HEK293T (cell line): Measurements from ENCODE around the gene IL1R2.

Experiments used
- CTCF ChIA-PET: fragments of 350-600 bp; formaldehyde crosslinking; extraction: SDS; loops from one replicate; lab custom pipeline; 2021; ENCODE audit warnings: antibody characterized with exemption, inconsistent platforms; lab: Yijun Ruan, JAX
- POLR2A ChIA-PET: fragments of 350-600 bp; formaldehyde crosslinking; extraction: SDS; loops from one replicate; lab custom pipeline; 2020; ENCODE audit warnings: antibody characterized with exemption, inconsistent platforms; lab: Yijun Ruan, JAX
- DNase-seq: peaks from one replicate; pipeline ENCODE4 v3.0.0; 2012; ENCODE audit warnings: mixed read lengths; ENCODE audit errors: extremely low spot score
- ARNT ChIP-seq: fragments of 450-650 bp; IDR thresholded peaks from 2 replicates; pipeline ENCODE4 v1.6.1; 2017; ENCODE audit warnings: mild to moderate bottlenecking
- BHLHE40 ChIP-seq: fragments of 450-650 bp; IDR thresholded peaks from 2 replicates; pipeline ENCODE4 v1.6.1; 2016; ENCODE audit warnings: mild to moderate bottlenecking, moderate library complexity, borderline replicate concordance
- CTBP1 ChIP-seq: fragments of 450-650 bp; IDR thresholded peaks from 2 replicates; pipeline ENCODE4 v1.6.1; 2016; ENCODE audit warnings: borderline replicate concordance
- ELF4 ChIP-seq: fragments of 450-650 bp; IDR thresholded peaks from 2 replicates; pipeline ENCODE4 v1.6.1; 2017; ENCODE audit warnings: antibody characterized with exemption
- FOXA1 ChIP-seq: fragments of 450-650 bp; IDR thresholded peaks from 2 replicates; pipeline ENCODE4 v1.6.1; 2016; ENCODE audit warnings: mild to moderate bottlenecking
- FOXK2 ChIP-seq: fragments of 450-650 bp; IDR thresholded peaks from 2 replicates; pipeline ENCODE4 v1.6.1; 2016; ENCODE audit warnings: mild to moderate bottlenecking
- FOXM1 ChIP-seq: fragments of 450-650 bp; IDR thresholded peaks from 2 replicates; pipeline ENCODE4 v1.6.1; 2017; ENCODE audit warnings: mild to moderate bottlenecking, borderline replicate concordance
- HDGF ChIP-seq: fragments of 450-650 bp; IDR thresholded peaks from 2 replicates; pipeline ENCODE4 v1.6.1; 2017; ENCODE audit warnings: antibody characterized with exemption, borderline replicate concordance
- L3MBTL2 ChIP-seq: fragments of 450-650 bp; conservative IDR thresholded peaks from 2 replicates; pipeline ENCODE4 v1.6.1; 2016; ENCODE audit warnings: mild to moderate bottlenecking
- LEF1 ChIP-seq: fragments of 450-650 bp; IDR thresholded peaks from 2 replicates; pipeline ENCODE4 v1.6.1; 2017; ENCODE audit warnings: mild to moderate bottlenecking, borderline replicate concordance
- NFRKB ChIP-seq: fragments of 450-650 bp; IDR thresholded peaks from 2 replicates; pipeline ENCODE4 v1.6.1; 2016; ENCODE audit warnings: mild to moderate bottlenecking, moderate library complexity
- PKNOX1 ChIP-seq: fragments of 450-650 bp; IDR thresholded peaks from 2 replicates; pipeline ENCODE4 v1.6.1; 2016
- SP1 ChIP-seq: fragments of 450-650 bp; IDR thresholded peaks from 2 replicates; pipeline ENCODE4 v1.6.1; 2017
- SUZ12 ChIP-seq: fragments of 450-650 bp; IDR thresholded peaks from 2 replicates; pipeline ENCODE4 v1.6.1; 2016; ENCODE audit warnings: mild to moderate bottlenecking
- TARDBP ChIP-seq: fragments of 450-650 bp; IDR thresholded peaks from 2 replicates; pipeline ENCODE4 v1.6.1; 2016
- ZNF384 ChIP-seq: fragments of 450-650 bp; IDR thresholded peaks from 2 replicates; pipeline ENCODE4 v1.6.1; 2016

IL1R2 gene

GRCh38 chr2:102049756-102050443, 58.1 kb downstream of the IL1R2 start:
- ChIA-PET POLR2A (no interaction called here), CTCF (no interaction called here)
- TF ChIP-seq LEF1, result no peak
- no peak for TF ChIP-seq TARDBP
- no peak for TF ChIP-seq CTBP1
- TF ChIP-seq FOXK2, result no peak
- no peak for TF ChIP-seq FOXA1
- no peak for TF ChIP-seq NFRKB
- DNase-seq, result no peak

- ChIA-PET POLR2A (no interaction called here), CTCF (no interaction called here)
- no peak for DNase-seq
- TF ChIP-seq SP1, result no peak
- TF ChIP-seq NFRKB, result no peak
- TF ChIP-seq CTBP1, result no peak
Observed at GRCh38 chr2:102050854-102051391, 59.2 kb downstream of the IL1R2 start.

GRCh38 chr2:102051692-102052277, 60.0 kb downstream of the IL1R2 start:
- DNase-seq, result no peak
- TF ChIP-seq BHLHE40, result no peak
- TF ChIP-seq FOXK2, result no peak
- TF ChIP-seq ZNF384, result no peak
- TF ChIP-seq HDGF, result no peak
- no peak for TF ChIP-seq SUZ12
- TF ChIP-seq FOXA1, result no peak
- no peak for TF ChIP-seq TARDBP
- no peak for TF ChIP-seq LEF1
- no peak for TF ChIP-seq ARNT
- no peak for TF ChIP-seq PKNOX1
- TF ChIP-seq SP1, result no peak
- TF ChIP-seq FOXM1, result no peak
- no peak for TF ChIP-seq L3MBTL2
- no peak for TF ChIP-seq NFRKB
- TF ChIP-seq CTBP1, result no peak
- no peak for TF ChIP-seq ELF4
- ChIA-PET POLR2A (no interaction called here), CTCF (no interaction called here)

- no peak for DNase-seq
- TF ChIP-seq CTBP1 (no peak), FOXK2 (no peak), L3MBTL2 (no peak), ARNT (no peak), ZNF384 (no peak), BHLHE40 (no peak)
- ChIA-PET CTCF (no interaction called here), POLR2A (no interaction called here)
Observed at GRCh38 chr2:102052365-102052764, 60.6 kb downstream of the IL1R2 start.

GRCh38 chr2:102053096-102053495, 61.3 kb downstream of the IL1R2 start:
- no peak for DNase-seq
- ChIA-PET CTCF (no interaction called here), POLR2A (no interaction called here)
- TF ChIP-seq BHLHE40, result no peak
- no peak for TF ChIP-seq HDGF
- no peak for TF ChIP-seq SP1
- TF ChIP-seq FOXM1, result no peak
- TF ChIP-seq ARNT, result no peak
- no peak for TF ChIP-seq FOXA1
- no peak for TF ChIP-seq NFRKB
- no peak for TF ChIP-seq LEF1
- TF ChIP-seq SUZ12, result no peak
- no peak for TF ChIP-seq TARDBP
- TF ChIP-seq L3MBTL2, result no peak
- TF ChIP-seq ELF4, result no peak
- TF ChIP-seq PKNOX1, result no peak

- ChIA-PET CTCF (interaction anchor here (0.7 to 1.4 kb wide), 3 partner anchors 25 to 185 kb away, joined by 3 to 5 read pairs (median 5); no protein-coding TSS in a partner anchor), POLR2A (no interaction called here)
- TF ChIP-seq FOXK2 (no peak), SUZ12 (no peak), BHLHE40 (no peak)
- no peak for DNase-seq
Observed at GRCh38 chr2:102055346-102055990, 63.7 kb downstream of the IL1R2 start.

GRCh38 chr2:102056079-102056581, 64.4 kb downstream of the IL1R2 start:
- ChIA-PET CTCF (interaction anchor here (1.4 kb wide), 1 partner anchor 36 kb away, joined by 5 read pairs; no protein-coding TSS in a partner anchor), POLR2A (no interaction called here)
- no peak for DNase-seq
- TF ChIP-seq FOXK2 (no peak), PKNOX1 (no peak), BHLHE40 (no peak), ZNF384 (no peak), NFRKB (no peak), ELF4 (no peak), CTBP1 (no peak), FOXA1 (no peak), SUZ12 (no peak), L3MBTL2 (no peak), FOXM1 (no peak), ARNT (no peak), LEF1 (no peak), TARDBP (no peak), HDGF (no peak)
